ENCODE results near the gene DHX40.

Gene DHX40

GRCh38 chr17:59525668-59526067 is 39.7 kb upstream of the DHX40 start:
- H3K36me3 ChIP-seq: no peaks in the 10 kb centered on the region

GRCh38 chr17:59526451-59526850 is 39.0 kb upstream of the DHX40 start:
- Histone ChIP-seq H3K27ac (no peak overlapping the region), H3K36me3 (no peaks in the 10 kb centered on the region), H3K4me3 (ENCODE audit: low read depth, low read length) (no peak overlapping the region), H3K27me3 (ENCODE audit: insufficient read depth, low read depth, severe bottlenecking) (no peaks in the 10 kb centered on the region), H3K9me3 (ENCODE audit: severe bottlenecking) (no peaks in the 10 kb centered on the region)
- no peak for TF ChIP-seq CTCF (IDR thresholded peaks at IDR 0.05; ENCODE audit: low read depth, low read length)
- DNase-seq: no peak

More at GRCh38 chr17:59525668-59526067, 39.7 kb upstream of the DHX40 start:
- no peak for TF ChIP-seq CTCF (IDR thresholded peaks at IDR 0.05; ENCODE audit: low read depth, low read length)
- no peaks in the 10 kb centered on the region for H3K27me3 ChIP-seq (ENCODE audit: insufficient read depth, low read depth, severe bottlenecking)
- DNase-seq: no peak
- no peak overlapping the region for H3K4me3 ChIP-seq (ENCODE audit: low read depth, low read length)
- no peaks in the 10 kb centered on the region for H3K9me3 ChIP-seq (ENCODE audit: severe bottlenecking)
- H3K27ac ChIP-seq: no peak overlapping the region

- no peak overlapping the region for H3K27ac ChIP-seq
- H3K27me3 ChIP-seq (ENCODE audit: insufficient read depth, low read depth, severe bottlenecking): no peaks in the 10 kb centered on the region
- no peak for DNase-seq
- TF ChIP-seq CTCF (IDR thresholded peaks at IDR 0.05; ENCODE audit: low read depth, low read length): no peak
- H3K36me3 ChIP-seq: no peaks in the 10 kb centered on the region
- H3K4me3 ChIP-seq (ENCODE audit: low read depth, low read length): no peak overlapping the region
- H3K9me3 ChIP-seq (ENCODE audit: severe bottlenecking): no peaks in the 10 kb centered on the region
Observed at GRCh38 chr17:59527325-59527917, 38.0 kb upstream of the DHX40 start.

GRCh38 chr17:59527931-59528330 is 37.5 kb upstream of the DHX40 start:
- no peaks in the 10 kb centered on the region for H3K9me3 ChIP-seq (ENCODE audit: severe bottlenecking)
- no peaks in the 10 kb centered on the region for H3K36me3 ChIP-seq
- no peak for TF ChIP-seq CTCF (IDR thresholded peaks at IDR 0.05; ENCODE audit: low read depth, low read length)
- no peak for DNase-seq
- H3K27ac ChIP-seq: no peak overlapping the region
- no peaks in the 10 kb centered on the region for H3K27me3 ChIP-seq (ENCODE audit: insufficient read depth, low read depth, severe bottlenecking)
- H3K4me3 ChIP-seq (ENCODE audit: low read depth, low read length): no peak overlapping the region

- Histone ChIP-seq H3K27me3 (ENCODE audit: insufficient read depth, low read depth, severe bottlenecking) (no peaks in the 10 kb centered on the region), H3K27ac (no peak overlapping the region), H3K36me3 (no peaks in the 10 kb centered on the region), H3K4me3 (ENCODE audit: low read depth, low read length) (no peak overlapping the region), H3K9me3 (ENCODE audit: severe bottlenecking) (no peaks in the 10 kb centered on the region)
- DNase-seq: no peak
- TF ChIP-seq CTCF (IDR thresholded peaks at IDR 0.05; ENCODE audit: low read depth, low read length): no peak
Observed at GRCh38 chr17:59530531-59530930, 34.9 kb upstream of the DHX40 start.

- no peak overlapping the region for H3K4me3 ChIP-seq (ENCODE audit: low read depth, low read length)
- H3K36me3 ChIP-seq: no peaks in the 10 kb centered on the region
- H3K27me3 ChIP-seq (ENCODE audit: insufficient read depth, low read depth, severe bottlenecking): no peaks in the 10 kb centered on the region
- TF ChIP-seq CTCF (IDR thresholded peaks at IDR 0.05; ENCODE audit: low read depth, low read length): no peak
- no peak for DNase-seq
- H3K27ac ChIP-seq: no peak overlapping the region
- H3K9me3 ChIP-seq (ENCODE audit: severe bottlenecking): no peaks in the 10 kb centered on the region
Observed at GRCh38 chr17:59533694-59534093, 31.7 kb upstream of the DHX40 start.
